Adipose tissue (tissue), 3 donors: ENCODE results near the gene GSK3A. TPM values are rescaled to one million over a fixed set of nuclear protein-coding genes. Genes with fewer than 3 reads are reported as not detected.

Experiments used
- H3K27ac ChIP-seq: one replicate; pipeline ENCODE4 v1.5.1; 2013; ENCODE audit warnings: low read depth, low read length
- WGBS, 3 donors: extraction: QIAGEN DNeasy Blood & Tissue Kit; methylation state at CpG; one replicate each; pipeline ENCODE4 v1.1.7; 2013; 5-methylcytosine and 5-hydroxymethylcytosine counted together
- polyA plus RNA-seq, 3 donors: library from polyadenylated mRNA; stranded (reverse); fragments of 200-250 nt; gene quantifications; one replicate each; pipeline ENCODE4 v1.2.3, GENCODE V29; 2013
- donor health status: healthy with polysubstance abuse.
- donor health status: Bipolar disorder and iron deficiency.
- donor health status: healthy.

The GSK3A gene
- polyA plus RNA-seq, 3 donors: 20.9 to 53.8 (median 37.3) TPM

DNA sequence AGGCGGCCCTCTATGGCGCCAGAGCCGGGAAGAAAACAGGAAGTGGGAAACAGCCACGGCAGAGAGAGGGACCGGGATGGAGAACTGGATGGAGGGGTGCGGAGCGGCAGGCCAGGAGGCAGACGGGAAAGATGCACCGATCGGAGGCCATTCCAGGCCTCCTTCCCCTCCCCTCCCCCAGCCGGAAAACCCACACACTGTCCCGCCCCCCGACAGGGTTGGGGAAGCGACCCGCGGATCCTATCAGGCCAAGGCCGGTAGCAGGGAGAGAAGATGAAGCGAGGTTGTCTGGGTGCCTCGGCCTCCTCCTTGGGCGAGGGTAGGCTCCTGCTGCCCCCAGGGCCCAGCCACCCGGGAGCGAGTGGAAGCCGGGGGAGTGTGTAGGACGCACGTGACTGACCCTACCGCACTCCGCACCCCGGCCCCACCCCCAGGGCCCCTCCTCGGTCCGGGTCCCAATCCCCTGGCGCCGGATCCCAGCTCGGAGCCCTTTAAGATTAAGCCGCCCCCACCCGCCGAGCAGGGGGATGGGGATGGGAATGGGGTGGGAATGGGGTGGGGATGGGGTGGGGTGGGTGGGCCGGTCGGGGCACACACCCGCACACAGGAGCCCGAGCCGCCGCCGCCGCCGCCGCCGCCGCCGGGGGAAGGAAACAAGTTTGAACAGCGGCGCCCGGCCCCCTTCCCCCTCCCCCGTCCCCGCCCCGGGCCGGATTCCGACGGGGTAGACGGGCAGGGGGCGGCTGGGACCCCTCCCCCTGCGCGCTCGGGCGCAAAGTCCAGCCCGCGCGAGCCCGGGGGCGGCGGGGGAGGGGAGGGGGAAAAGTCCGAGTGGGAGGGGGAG lies 11.1 kb upstream of the GSK3A start:
- peak overlapping the region; percentile 91 for H3K27ac ChIP-seq
- WGBS, 3 donors: 0 to 1% (median 0%) methylated on average over 26 to 59 of the region's 71 CpGs

DNA sequence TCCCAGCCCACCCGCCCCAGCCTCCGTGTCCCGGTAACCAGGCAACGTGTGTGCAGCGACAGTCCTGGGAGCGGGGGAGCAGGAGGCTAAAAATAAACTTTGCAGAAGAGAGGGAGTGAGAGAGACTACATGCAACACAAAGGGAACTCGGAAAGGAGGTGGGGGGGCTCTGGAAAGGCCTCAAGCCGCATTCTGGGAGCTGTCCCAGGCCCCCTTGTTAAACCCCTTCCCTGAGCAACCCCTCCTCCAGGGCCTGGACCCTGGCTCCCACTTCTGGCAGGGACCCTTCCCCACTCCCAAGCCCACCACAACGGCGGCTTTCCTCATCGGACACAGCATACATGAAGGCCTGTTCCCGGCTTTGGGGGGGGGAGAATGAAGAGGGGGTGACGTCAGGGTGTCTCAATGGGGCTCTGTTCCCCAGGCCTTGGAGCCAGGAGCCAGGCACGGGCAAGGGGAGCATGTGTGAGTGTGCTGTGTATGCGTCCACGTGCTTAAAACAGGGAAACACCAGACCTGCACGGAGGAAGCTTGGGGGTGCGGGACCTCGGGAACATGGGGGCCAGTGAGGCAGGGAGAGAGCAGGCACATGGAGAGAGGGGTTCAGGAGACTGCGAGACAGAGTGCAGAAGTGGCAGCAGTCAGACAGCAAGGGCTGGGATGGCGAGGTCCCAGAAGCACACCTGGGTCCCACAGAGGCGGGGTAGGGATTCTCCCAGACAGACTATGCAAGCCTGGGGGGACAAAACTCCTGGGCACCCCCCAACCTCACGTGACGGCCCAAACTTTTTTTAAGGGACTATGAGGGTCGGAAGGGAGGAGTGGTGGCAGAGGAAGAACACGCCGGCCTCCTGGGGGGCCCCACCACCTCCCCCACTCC lies 10.2 kb upstream of the GSK3A start:
- H3K27ac ChIP-seq: peak overlapping the region; percentile 79
- 3 to 10% (median 7%) methylated on average over 26 to 27 of the region's 27 CpGs for WGBS, 3 donors

DNA sequence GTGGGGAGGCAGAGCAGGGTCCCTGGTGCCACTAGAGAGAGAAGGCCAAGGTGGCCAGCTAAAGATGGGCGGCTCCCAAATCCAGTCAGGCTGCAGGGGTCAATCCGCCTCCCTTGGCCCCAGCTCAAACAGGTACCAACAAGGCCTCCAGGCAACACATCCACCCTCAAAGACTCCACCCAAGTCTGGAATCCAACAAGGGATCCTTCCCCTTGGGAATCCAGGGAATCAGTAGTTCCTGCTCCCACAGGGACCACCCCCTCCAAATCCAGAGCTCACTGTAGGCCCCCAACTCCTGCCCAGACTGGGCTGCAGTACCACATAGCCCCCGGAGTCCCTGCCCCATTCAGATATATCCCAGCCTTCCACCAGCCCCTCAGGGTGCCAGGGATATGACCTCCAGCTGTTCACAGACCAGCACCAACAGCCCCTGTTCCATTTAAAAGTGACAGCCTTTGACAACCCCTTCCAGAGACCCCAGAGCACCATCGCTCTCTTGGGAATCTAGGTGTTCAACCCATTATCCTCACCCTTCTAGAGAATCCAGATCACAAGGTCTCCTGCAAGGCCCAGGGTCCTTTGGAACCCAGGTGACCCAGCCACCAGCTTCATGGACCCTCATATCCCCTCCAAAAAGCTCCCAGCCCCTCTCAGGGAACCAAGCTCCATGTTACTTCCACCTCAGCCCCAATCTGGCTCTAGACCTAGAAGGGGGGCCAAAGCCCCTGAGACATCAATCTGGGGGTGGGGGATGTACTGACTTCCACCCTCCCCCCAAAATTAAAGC lies 9.4 kb upstream of the GSK3A start:
- 70 to 79% (median 73%) methylated on average over 4 of the region's 4 CpGs for WGBS, 3 donors
- peak overlapping the region; percentile 79 for H3K27ac ChIP-seq

DNA sequence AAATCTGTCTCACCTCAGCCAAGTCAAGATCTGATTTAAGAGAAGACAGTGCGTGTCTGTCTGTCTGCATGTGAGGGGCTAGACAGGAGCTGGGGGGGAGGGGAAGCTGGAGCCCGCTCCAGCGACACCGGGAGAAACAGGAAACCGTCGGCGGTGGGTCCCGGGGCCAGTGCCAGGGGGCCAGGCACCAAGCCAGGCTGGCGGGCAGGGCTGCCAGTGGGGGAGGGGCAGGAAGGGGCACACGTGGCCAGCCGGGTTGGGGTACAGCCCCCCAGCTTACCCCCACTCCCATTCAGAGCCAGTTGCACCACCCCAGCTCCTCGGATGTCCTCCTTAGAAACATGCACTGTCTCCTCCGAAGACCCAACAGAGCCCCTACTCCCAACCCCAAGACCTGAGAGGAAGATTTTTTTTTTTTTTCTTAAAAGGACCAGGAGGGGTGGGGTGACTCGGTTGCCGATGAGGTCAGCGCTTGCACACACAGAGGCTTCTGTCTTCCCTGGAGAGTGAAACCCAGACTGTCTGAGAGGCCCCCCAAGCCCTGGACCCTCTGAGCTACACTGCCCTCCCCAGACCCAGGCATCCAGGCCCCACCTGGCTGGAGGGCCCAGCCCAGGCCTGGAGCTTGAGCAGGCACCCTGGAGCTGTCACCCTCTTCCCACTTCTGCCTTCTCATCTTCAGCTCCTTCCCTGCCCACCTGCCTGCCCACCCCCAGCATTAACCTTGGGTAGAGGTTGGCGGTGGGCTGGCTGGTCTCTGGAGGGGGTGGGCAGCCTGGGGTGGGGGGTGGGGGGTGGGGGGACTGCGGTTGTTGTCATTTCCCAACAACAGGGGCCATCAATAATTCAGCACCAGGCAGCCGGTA lies 8.5 kb upstream of the GSK3A start:
- H3K27ac ChIP-seq: peak overlapping the region; percentile 68
- 8 to 28% (median 9%) methylated on average over 9 to 19 of the region's 19 CpGs for WGBS, 3 donors

DNA sequence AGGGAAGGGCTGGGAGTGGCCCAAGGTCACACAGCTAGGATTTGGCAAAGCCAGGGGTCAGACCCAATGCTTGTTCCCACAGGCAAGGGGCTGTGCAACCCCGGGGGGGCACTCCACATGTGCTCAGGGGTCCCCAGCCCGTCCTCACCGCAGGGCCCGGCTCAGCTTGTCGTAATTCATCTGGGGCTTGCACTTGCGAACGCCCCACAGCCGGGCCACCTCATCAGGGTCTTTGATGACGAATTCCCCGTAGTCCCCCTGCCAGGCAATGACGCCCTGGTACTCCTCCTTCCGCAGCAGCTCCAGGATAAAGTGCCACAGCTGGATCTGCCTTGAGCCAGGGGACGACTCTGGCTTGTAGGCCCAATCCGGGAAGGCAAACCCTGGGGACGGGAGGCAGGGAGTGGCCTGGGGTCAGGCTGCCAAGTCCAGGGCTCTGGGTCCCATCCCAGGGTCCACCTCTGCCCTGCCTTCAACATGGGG lies 7.8 kb upstream of the GSK3A start:
- whole genome bisulfite sequencing, 3 donors: 38 to 72% (median 45%) methylated on average over 15 of the region's 15 CpGs
- peak overlapping the region; percentile 52 for H3K27ac ChIP-seq

DNA sequence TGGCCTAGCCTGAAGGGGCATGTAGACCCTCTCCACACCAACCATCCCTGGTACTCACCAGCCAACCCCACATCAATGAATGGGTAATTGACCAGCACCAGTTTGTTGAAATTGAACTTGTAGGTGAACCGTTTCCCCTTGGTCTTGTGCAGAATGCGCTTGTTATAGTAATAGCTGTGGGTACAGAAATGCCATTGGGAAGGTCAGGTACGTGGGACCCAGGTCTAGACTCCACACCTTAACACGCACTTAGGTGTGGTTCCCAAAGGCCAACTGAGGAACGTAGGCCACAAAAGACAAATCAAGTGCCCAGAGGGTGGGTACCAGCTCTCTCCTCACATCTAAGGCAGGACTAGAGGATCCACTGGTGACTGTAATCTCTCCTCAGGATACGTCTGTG lies 7.4 kb upstream of the GSK3A start:
- WGBS, 3 donors: 80% methylated on average over 6 of the region's 6 CpGs
- peak overlapping the region; percentile 52 for H3K27ac ChIP-seq

DNA sequence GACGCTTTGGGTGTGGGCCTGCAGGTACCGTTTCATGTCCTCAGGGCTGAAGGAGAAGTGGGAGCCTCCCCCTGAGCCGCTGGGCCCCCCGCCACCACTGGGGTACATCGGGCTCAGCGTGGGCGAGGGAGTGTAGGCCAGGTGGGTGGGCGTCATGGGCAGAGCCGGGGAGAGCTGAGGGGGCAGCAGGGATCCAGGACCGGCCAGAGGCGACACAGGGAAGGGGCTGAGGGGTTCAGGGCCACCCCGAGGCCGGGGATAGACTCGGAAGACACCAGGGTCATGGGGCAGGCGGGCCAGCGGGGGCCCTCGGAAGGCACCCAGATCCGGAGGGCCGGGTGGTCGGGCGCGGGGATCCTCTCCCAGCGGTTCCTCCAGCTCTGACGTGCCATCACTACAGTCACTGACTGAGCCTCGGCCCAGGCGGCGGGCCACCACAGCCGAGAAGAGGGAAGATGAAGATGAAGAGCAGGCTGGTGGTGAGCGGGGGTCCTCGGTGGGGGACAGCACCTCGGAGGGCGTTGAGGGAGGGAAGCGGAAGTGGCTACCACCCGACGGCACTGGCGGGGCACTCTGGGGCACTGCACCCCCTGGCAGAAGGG lies 6.8 kb upstream of the GSK3A start:
- no peak overlapping the region for H3K27ac ChIP-seq
- WGBS, 3 donors: 83 to 89% (median 84%) methylated on average over 28 to 36 of the region's 36 CpGs

DNA sequence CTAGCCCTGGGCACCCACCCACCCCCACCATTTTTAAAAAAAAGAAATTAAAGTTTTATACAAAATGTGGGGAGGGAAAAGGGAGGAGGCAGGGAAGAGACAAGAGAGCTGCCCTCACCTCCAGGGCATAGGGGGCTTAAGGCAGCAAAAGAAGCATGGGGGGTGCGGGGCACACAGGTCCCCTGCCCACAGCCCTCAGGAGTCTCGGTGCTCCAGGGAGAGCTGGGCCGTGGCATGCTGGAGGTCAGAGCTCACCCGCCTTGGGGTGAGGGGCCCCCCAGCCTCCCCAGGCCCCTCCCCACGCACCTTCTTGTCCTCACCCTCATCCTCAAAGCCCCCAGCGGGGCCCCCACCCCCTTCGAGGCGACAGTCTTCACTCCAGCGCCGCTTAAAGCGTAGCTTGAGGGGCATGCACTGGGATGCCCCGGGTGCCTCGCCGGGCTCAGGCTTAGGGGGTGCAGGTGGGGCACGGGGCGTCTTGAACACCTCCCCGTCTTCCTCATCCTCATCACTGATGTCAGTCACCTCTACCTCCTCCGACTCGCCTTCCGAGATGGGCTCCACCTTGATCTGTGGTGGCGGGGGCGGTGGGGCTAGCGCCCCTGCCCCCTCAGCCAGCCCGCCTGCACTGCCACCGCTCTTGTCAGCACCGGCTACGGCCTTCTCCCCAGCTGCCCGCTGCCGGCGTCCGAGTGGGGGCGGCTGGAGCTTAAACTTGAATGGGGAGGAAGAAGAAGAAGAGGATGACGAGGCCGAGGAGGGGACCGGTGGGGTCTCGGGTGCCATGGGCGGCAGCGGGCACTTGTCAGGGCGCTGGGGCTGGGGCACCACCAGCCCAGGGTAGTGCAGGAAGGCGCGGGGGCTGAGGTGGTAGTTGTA lies 6.1 kb upstream of the GSK3A start:
- H3K27ac ChIP-seq: no peak overlapping the region
- WGBS, 3 donors: 90 to 91% (median 90%) methylated on average over 39 to 41 of the region's 41 CpGs

DNA sequence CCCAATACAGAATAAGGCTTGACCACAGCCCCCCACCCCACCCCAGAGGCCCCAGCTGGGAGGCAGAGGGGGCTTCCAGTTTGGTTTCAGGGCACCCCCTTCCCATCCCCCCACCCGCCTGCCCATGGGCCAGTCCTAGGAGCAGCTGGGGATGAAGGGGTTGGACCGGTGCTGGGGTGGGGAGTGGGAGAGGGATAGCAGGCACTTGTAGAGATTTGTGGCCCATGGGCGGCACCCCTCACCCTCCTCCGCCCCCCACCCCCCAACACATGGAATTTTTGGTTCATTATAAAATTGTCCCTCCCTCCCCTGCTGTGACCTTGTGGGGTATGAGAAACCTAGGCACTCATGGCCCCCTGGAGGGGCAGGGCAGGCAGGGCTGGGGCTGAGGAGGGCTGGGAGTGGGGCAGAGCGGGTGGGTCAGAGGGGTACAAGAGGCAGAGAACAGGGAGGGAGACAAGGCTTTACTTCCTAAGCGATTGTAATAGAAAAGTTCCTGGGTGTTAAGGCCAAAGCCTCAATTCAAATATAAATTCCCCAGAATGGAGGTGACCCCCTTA lies 5.3 kb upstream of the GSK3A start:
- H3K27ac ChIP-seq: no peak overlapping the region
- 88 to 95% (median 94%) methylated on average over 6 of the region's 6 CpGs for WGBS, 3 donors

DNA sequence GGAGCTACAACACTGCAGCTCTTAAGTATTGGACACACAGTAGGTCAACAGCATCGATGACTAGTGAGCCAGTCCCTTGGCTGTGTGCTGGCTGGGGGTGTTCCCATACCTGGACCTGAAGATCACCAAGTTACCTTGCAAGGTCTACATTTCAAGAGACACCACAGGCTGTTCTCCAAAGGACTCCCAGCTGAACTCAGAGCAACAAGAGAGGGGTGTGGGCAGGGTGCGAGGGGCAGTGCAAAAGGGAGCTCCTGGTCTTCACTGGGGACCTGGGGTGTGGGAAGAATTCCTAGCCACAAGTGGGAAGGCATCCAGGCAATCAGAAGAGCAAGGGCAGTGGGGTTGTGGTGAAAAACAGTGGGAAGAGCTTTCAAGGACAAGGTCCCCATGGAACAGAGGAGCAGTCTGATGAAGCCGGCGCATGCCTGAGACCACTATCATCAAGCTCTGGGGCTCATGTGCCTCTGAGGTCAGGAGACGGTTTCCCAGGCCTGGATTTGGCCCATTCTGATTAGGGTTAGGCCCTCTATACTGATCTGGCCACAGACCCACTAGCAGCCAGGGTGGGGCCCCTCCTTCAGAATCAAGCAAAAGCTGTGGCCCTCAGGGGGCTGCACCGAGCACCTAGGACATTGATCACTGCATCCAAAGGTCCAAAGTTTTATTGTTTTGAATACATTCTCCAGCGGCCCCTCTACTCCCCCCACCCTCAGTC lies 4.7 kb upstream of the GSK3A start:
- no peak overlapping the region for H3K27ac ChIP-seq
- 67 to 77% (median 70%) methylated on average over 7 of the region's 7 CpGs for WGBS, 3 donors

DNA sequence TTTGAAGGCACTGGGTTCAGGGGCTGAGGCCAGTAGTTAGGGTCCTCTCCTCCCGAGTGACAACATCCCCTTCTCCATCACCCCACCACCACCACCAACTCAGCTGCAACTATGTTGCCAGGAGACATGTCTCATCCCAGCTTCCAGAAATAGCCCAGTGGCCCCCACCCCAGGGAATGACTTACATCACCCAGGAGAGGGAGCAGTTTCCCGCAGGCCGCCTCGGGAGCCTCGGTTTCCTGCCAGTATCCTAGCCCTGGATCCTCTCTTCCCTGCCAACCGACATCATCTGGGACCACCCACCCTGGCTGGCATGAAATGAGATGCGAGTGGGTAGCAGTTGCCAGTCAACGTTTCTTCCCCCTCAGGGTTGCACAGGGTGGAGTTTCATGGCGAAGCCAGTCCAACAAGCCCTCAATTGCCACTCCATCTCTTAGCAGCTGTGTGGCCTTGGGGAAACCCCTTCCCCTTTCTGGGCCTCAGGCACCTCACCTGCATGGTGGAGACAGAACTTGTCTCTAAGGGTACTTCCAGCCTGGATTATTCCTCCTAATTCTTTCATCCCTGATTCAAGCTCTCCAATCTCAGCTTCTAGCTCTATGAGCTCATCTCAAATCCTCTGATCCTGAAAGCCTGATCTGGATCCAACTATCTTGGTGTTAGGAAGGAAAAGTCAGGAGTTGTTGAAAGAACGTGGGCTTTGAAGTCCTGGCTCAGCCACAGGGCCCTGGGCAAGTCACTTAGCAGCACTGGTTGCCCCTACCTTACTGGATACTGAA lies 3.9 kb upstream of the GSK3A start:
- WGBS, 3 donors: 23 to 29% (median 27%) methylated on average over 10 of the region's 10 CpGs
- no peak overlapping the region for H3K27ac ChIP-seq

DNA sequence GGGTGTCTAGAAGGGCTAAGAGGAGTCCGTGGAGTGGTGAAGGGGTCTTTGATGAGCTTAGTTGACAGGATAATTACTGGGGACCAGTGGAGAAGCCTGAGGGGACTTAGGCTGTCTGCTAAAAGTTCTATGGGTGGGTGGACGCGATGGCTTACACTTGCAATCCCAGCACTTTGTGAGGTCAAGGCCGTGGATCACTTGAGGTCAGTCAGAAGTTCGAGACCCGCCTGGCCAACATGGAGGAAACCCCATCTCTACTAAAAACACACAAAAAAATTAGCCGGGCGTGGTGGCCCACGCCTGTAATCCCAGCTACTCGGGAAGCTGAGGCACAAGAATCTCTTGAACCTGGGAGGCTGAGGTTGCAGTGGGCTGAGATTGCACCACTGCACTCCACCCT lies 2.8 kb upstream of the GSK3A start:
- H3K27ac ChIP-seq: no peak overlapping the region
- WGBS, 3 donors: 77 to 78% (median 78%) methylated on average over 10 of the region's 10 CpGs

DNA sequence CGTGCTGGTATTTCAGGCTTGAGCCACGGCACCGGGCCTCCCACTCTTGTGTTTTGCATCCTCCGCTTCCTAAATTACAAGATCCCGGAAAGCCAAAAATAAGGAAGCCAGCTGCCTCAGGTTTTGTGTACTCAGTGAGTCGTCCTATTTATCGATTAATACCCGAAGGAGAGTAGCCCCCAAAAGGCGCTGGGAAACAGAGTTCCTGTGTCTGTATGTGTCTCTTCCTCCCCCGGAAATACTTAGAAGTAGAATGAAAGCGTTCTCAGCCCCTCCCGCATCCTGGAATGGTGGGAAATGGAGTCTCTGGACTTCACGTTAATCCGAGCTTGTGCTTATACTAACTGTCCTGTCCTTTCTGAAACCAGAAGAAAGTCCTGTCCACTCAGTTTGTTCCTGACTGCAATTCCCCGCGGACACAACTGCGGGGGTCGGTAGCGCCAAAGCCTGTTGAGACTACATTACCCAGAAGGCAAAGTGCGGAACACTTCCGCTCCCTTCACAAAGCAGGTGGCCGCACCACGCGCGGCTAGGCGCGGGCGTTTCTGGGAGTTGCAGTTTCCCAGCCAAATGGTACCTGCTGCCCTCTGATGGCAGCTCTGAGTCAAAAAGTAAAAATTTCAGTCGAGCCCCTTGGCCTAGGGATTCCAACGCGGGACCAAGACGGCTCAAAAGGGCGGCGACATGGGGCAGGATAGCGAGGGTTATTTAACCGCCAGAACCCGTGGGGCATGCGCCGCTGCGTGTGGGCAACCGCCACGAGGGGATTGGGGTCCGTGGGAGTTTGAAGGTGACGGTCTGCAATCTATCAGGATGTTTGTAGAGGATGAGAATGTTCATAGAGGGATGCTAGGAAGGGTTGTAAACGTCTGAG lies 2.2 kb upstream of the GSK3A start:
- 2% methylated on average over 45 of the region's 45 CpGs for WGBS, 3 donors
- peak overlapping the region; percentile 68 for H3K27ac ChIP-seq

DNA sequence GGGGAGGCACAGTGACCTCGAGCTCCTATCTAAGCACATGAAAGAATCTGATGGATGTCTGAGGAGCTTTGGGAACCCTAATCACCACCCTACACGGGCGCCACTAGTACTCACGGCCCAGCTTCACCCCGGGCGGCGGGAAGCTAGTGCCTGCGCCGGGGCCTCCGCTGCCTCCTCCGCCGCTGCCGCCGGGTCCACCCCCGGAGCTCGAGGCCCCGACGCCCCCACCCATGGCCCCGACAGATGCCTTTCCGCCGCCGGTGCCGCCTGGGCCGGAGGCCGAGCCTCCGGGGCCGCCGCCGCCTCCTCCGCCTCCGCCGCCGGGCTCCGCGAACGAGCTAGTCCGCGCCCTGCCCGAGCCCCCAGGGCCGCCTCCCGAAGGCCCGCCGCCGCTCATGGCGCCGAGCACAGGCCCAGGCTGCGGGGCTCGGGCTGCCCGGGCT lies 312 bp downstream of the GSK3A start:
- H3K27ac ChIP-seq: no peak overlapping the region
- 0 to 2% (median 0%) methylated on average over 14 to 49 of the region's 49 CpGs for WGBS, 3 donors
